ENCODE measurements around the gene LRRC71.

The LRRC71 gene

DNA sequence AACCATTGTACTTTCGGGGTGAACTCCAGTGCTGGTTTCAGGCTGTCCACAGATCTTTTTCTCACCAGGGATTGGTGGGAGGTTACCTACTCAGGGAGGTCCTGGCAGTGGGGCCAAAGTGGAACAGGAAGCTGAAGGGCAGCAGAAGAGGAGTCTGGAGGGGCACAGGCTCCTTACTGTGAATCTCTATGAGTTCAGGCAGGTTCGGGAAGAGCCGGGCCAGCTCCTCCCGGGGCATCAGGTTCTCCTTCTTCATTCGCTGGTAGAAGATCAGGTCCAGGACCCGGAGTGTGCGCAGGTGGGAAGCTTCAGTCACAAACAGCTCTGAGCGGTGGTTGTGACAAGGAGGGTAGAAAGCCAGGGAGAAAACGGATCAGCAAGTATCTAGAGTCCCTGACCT, 26.7 kb downstream of the LRRC71 start:
- TF ChIP-seq, protein P1, sequence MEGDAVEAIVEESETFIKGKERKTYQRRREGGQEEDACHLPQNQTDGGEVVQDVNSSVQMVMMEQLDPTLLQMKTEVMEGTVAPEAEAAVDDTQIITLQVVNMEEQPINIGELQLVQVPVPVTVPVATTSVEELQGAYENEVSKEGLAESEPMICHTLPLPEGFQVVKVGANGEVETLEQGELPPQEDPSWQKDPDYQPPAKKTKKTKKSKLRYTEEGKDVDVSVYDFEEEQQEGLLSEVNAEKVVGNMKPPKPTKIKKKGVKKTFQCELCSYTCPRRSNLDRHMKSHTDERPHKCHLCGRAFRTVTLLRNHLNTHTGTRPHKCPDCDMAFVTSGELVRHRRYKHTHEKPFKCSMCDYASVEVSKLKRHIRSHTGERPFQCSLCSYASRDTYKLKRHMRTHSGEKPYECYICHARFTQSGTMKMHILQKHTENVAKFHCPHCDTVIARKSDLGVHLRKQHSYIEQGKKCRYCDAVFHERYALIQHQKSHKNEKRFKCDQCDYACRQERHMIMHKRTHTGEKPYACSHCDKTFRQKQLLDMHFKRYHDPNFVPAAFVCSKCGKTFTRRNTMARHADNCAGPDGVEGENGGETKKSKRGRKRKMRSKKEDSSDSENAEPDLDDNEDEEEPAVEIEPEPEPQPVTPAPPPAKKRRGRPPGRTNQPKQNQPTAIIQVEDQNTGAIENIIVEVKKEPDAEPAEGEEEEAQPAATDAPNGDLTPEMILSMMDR (conservative IDR thresholded peaks at IDR 0.05; ENCODE audit: low read depth, low read length), result no peak
- no peak for DNase-seq (ENCODE audit: low read depth)
- H3K4me3 ChIP-seq (ENCODE audit: low read depth, low read length), result no peak overlapping the region

DNA sequence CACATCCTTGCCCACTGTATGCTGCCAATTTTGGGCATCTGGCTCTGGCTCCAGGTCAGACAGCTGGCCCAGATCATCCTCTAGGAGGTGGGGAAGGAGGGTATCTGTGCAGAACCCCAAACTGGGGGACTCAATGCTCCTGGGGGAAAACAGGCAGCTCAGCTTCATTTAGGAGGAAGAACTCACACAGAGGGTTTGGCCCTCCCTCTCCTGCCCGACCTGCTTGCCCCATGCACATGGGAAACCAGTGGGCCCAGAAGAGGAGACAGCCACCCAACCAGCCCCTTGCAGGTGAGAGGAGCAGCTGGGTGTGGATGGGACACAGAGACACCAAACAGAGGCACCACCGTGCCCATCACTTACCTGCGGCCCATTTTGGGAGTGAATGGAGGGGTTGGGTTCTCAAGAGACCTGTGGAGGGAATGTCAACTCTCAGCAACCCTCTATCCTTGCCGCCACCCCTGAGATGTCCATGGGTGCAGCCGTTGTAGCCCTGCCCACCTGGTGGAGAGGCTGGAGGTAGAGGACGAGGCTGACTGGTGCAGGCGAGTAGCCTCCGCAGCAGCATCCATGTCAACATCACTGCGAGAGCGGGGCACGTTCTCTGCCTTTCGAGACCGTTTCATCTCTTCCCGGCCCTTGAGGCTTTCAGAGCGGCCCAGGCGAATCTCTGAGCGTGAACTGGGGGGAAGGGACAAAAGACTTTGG, 27.5 kb downstream of the LRRC71 start:
- H3K4me3 ChIP-seq (ENCODE audit: low read depth, low read length), result no peak overlapping the region
- DNase-seq (ENCODE audit: low read depth), result no peak
- TF ChIP-seq, protein P1 (conservative IDR thresholded peaks at IDR 0.05; ENCODE audit: low read depth, low read length), result no peak

DNA sequence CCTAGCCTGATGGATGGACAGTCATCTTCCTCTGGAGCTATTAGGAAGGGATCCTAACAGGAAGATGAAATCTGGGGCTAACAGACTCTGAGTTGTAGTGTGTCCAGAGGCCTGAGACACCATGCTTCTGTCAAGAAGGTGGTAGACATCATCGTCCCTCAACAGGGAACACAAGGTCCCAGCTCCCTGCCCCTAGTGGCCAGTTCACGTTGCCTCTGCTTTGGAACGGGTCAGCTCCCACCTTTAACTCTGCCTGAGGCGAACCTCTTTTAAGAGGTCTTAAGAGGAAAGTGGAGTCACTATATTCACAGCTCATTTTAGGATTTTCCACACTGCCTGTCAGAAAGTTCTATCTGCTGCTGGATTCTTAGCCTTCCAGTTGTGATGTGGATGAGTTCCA, 28.3 kb downstream of the LRRC71 start:
- no peak for DNase-seq (ENCODE audit: low read depth)
- no peak overlapping the region for H3K4me3 ChIP-seq (ENCODE audit: low read depth, low read length)
- TF ChIP-seq, protein P1 (conservative IDR thresholded peaks at IDR 0.05; ENCODE audit: low read depth, low read length), result peak; percentile 53

DNA sequence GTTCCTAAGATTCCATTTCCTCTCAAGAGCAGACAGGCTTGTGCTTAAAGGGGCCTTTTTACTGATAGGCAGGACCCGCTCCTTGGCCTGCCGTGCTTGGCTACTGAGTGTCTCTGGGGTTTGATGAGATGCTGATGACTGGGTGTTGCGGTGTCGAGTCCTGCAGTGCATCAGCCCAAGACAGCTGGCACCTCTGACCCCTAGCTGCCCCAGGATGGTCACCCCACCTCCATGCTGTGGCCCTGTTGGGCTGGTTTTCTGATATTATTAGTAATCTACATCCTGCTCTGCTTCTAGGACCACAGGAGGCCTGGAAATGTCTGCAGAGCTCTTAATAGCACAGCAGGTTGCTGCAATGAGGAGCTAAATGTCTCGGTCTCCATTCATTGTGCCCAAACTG, 28.7 kb downstream of the LRRC71 start:
- no peak overlapping the region for H3K4me3 ChIP-seq (ENCODE audit: low read depth, low read length)
- TF ChIP-seq, protein P1 (conservative IDR thresholded peaks at IDR 0.05; ENCODE audit: low read depth, low read length), result no peak
- peak; percentile 12 for DNase-seq (ENCODE audit: low read depth)

DNA sequence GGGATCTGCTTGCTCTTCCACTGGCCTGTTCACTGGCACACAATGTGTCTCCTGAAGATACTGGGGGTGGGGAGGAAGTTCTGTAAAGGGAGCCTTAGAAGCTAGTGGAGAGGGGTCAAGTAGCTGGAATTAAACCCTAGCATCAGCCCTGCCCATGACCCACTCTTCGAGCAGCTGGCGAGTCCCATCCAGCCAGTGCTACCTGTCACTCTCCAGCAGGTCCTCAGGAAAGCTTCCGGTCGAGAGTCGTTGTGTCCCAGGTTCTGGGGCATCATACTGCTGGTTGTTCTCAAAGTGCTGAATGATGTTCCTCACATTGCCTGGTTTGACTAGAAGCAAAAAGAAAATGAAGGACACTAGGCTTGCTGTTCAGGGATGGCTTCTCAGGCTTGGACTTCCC, 30.9 kb downstream of the LRRC71 start:
- H3K4me3 ChIP-seq (ENCODE audit: low read depth, low read length), result no peak overlapping the region
- TF ChIP-seq, protein P1 (conservative IDR thresholded peaks at IDR 0.05; ENCODE audit: low read depth, low read length), result no peak
- DNase-seq (ENCODE audit: low read depth), result no peak

DNA sequence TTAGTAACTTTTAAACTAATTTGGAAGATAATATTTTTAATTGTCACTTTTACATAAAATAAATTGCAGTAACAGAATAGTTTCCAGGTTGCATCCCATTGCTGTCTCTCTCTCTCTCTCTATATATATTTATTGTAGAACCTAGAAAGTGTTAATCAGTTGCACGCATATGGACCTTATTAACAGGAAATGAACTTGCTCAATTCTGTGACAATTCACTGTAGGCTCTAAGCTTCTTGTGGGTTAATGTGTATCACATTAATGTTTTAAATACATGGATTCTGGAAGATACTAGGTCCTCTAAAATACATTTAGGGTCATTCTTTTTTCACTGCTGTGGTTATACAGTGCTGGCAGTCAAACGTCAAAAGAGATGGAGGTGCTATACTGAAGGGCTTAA, 33.1 kb downstream of the LRRC71 start:
- DNase-seq (ENCODE audit: low read depth), result no peak
- H3K4me3 ChIP-seq (ENCODE audit: low read depth, low read length), result no peak overlapping the region
- TF ChIP-seq, protein P1 (conservative IDR thresholded peaks at IDR 0.05; ENCODE audit: low read depth, low read length), result no peak

DNA sequence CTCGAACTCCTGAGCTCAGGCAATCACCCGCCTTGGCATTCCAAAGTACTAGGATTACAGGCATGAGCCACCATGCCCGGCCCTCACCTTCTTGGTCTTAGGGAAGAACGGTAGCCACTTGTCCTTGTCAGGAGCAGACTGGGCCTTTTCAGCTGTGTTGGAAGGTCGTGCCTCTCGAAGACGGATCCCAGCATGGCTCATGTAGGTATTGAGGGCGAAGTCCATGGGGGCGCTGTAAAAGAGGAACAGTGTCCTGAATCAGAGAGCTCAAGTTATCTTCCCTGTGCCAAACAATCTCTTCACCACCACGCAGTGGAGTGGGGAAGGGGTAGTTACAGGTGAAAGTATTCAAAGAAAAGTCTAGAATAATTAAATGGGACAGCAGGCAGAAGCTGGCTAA, 35.9 kb downstream of the LRRC71 start:
- TF ChIP-seq, protein P1 (conservative IDR thresholded peaks at IDR 0.05; ENCODE audit: low read depth, low read length), result no peak
- no peak overlapping the region for H3K4me3 ChIP-seq (ENCODE audit: low read depth, low read length)
- DNase-seq (ENCODE audit: low read depth), result no peak

Measured in choroid plexus epithelial cell (primary cell).